T-cell (primary cell): ENCODE results near the gene FASTK. TPM values are rescaled to one million over a fixed set of nuclear protein-coding genes. Genes with fewer than 3 reads are reported as not detected.

Experiments used
- ATAC-seq, 4 experiments: fragments of 200-7000 bp in 3 of 4; fragments of 150-1000 bp in 1 of 4; cut with Tn5 transposase; replicated peaks in 1 of 4; 1 replicate in 3 of 4; 2 replicates in 1 of 4; pipeline ENCODE4 v1.10.0; 2021; ENCODE audit warnings: moderate library complexity in 3 of 4, mild to moderate bottlenecking in 2 of 4, moderate number of reproducible peaks in 1 of 4
- CTCF ChIA-PET, 2 donors: fragments of 300-600 bp; sonication (Branson Sonifier 250); formaldehyde crosslinking; loops; one replicate each; lab custom pipeline; 2022; ENCODE audit warnings: antibody characterized with exemption in 2 of 2; lab: Charles Lee
- POLR2A ChIA-PET, 2 donors: fragments of 300-600 bp; sonication (Branson Sonifier 250); formaldehyde crosslinking; loops; one replicate each; lab custom pipeline; 2022; ENCODE audit warnings: antibody characterized with exemption in 2 of 2; lab: Charles Lee
- DNase-seq, 35 experiments: peaks; one replicate each; pipeline versions ENCODE4 v3.0.0 to v3.0.0-alpha.2; 2013 to 2023
- H3K27ac ChIP-seq: one replicate; pipeline ENCODE4 v1.5.1; 2013; ENCODE audit warnings: low read length
- H3K27me3 ChIP-seq, 2 experiments: replicated peaks in 1 of 2; 1 replicate in 1 of 2; 2 replicates in 1 of 2; pipeline versions ENCODE4 v1.6.1 to v1.7.0; 2013; ENCODE audit warnings: low read length in 1 of 2, mixed read lengths in 1 of 2; ENCODE audit not compliant: control insufficient read depth in 2 of 2, insufficient read depth in 2 of 2; ENCODE audit errors: extremely low read depth in 1 of 2
- H3K36me3 ChIP-seq, 2 donors: 1 replicate in 1 of 2; 2 replicates in 1 of 2; pipeline versions ENCODE4 v1.6.1 to v1.7.0; 2013; ENCODE audit warnings: low read length in 1 of 2; ENCODE audit not compliant: control insufficient read depth in 2 of 2, insufficient read depth in 1 of 2; ENCODE audit errors: extremely low read depth in 1 of 2
- H3K4me1 ChIP-seq, 2 experiments: 1 replicate in 1 of 2; 2 replicates in 1 of 2; pipeline versions ENCODE4 v1.6.1 to v1.7.0; 2013; ENCODE audit warnings: low read length in 2 of 2, mixed read lengths in 1 of 2; ENCODE audit not compliant: insufficient read depth in 2 of 2, control insufficient read depth in 1 of 2; ENCODE audit errors: extremely low read depth in 1 of 2
- H3K4me3 ChIP-seq, 2 donors: 1 replicate in 1 of 2; 2 replicates in 1 of 2; pipeline versions ENCODE4 v1.5.1 to v1.7.0; 2013; ENCODE audit warnings: mild to moderate bottlenecking in 2 of 2, low read length in 1 of 2, moderate library complexity in 1 of 2; ENCODE audit not compliant: control insufficient read depth in 1 of 2; ENCODE audit errors: extremely low read depth in 1 of 2
- H3K9me3 ChIP-seq: 2 replicates; pipeline ENCODE4 v1.7.0; 2013
- H3K27ac Mint-ChIP-seq, 2 donors: one replicate each; pipeline ENCODE4 v1.8.0; 2020 to 2021; ENCODE audit warnings: mild to moderate bottlenecking in 2 of 2, mixed read lengths in 2 of 2
- H3K27me3 Mint-ChIP-seq, 2 donors: one replicate each; pipeline ENCODE4 v1.8.0; 2021 to 2022; ENCODE audit warnings: mixed read lengths in 2 of 2
- H3K36me3 Mint-ChIP-seq: one replicate; pipeline ENCODE4 v1.8.0; 2021; ENCODE audit warnings: mixed read lengths
- H3K4me1 Mint-ChIP-seq, 3 donors: one replicate each; pipeline ENCODE4 v1.8.0; 2020 to 2022; ENCODE audit warnings: mixed read lengths in 3 of 3, mild to moderate bottlenecking in 1 of 3
- H3K4me3 Mint-ChIP-seq, 3 donors: one replicate each; pipeline ENCODE4 v1.8.0; 2020 to 2022; ENCODE audit warnings: mild to moderate bottlenecking in 3 of 3, mixed read lengths in 3 of 3, moderate library complexity in 3 of 3
- H3K9me3 Mint-ChIP-seq, 3 donors: one replicate each; pipeline ENCODE4 v1.8.0; 2020 to 2022; ENCODE audit warnings: mixed read lengths in 3 of 3
- WGBS: methylation state at CpG from one replicate; pipeline ENCODE4 v1.1.5; 2013; ENCODE audit warnings: missing lambda C conversion rate; ENCODE audit not compliant: insufficient coverage; 5-methylcytosine and 5-hydroxymethylcytosine counted together
- total RNA-seq, 35 experiments: library from RNA in 6 of 35; stranded (reverse) in 6 of 35; fragments of 120-200 nt in 1 of 35; gene quantifications; one replicate each; pipeline versions ENCODE4 v1.2.1 to v1.2.4 and lab custom pipeline; 2013 to 2026

The FASTK gene
- total RNA-seq, 5 donors from 2014 or later (not counting 1 experiment from before 2014, with no cell fraction given) = 98.8 to 157 (median 151) TPM

DNA sequence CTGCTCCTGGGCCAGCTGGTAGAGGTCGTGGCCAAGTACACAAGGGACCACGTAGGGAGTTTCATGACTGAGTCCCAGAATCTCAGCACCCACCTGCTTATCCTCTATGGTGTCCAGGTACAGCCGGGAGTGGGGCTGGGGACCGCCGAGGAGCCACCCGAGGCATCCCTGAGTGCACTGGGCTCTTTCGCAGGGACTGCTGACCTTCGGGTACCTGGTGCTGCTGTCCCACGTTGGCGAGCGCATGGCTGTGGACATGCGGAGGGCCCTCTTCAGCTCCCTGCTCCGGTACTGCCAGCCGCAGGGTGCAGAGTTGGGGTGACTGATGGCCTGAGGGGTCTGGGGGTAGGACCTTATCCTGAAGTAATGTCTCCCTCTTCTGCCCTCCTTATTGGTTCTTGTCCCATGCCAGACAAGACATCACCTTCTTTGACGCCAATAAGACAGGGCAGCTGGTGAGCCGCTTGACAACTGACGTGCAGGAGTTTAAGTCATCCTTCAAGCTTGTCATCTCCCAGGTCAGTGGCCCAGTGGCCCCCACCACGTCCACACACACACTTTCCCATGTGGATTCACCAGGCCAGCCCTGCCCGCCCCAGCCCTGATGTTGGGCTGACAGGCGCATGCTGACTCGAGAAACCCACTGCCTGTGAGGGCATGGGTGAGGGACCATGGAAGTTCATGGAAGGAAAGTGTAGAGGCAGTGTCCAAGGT is 46.1 kb downstream of the FASTK start:
- Histone ChIP-seq H3K27me3 (no peaks in the 10 kb centered on the region), H3K4me1 (peaks cover 0 to 12% of the 10 kb centered on the region in 2 experiments), H3K9me3 (no peaks in the 10 kb centered on the region), H3K36me3 (peaks cover 18 to 48% of the 10 kb centered on the region in 2 donors), H3K27ac (no peak overlapping the region), H3K4me3 (no peak overlapping the region)
- ChIA-PET CTCF (no interaction called here), POLR2A (no interaction called here)
- Mint-ChIP-seq H3K4me1 (peaks cover 9 to 21% (median 17%) of the 10 kb centered on the region in 3 donors), H3K4me3 (no peak overlapping the region), H3K9me3 (no peaks in the 10 kb centered on the region), H3K36me3 (peaks cover 12% of the 10 kb centered on the region), H3K27ac (no peak overlapping the region), H3K27me3 (no peaks in the 10 kb centered on the region)
- no peak for DNase-seq
- no peak for ATAC-seq
- 97% methylated on average over 8 of the region's 21 CpGs for WGBS

DNA sequence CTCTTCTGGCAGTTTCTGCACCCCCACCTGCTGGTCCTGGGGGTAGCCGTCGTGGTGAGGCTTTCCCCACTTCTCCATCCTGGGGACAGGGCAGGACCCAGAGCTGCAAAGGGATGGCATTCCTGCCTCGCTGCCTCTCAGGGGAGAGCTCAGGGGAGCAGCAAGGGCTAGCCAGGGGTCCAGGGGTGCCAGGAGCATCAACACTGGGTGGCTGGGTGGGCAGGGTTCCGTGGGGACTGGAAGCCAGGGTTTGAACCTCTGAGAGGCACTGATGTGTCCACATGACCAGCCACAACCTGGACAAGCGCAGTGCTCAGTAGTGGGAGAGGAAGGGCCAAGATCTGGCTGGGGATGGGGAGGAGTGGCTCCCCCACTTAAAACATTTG is 46.8 kb downstream of the FASTK start:
- WGBS = 100% methylated on average over 1 of the region's 5 CpGs
- Histone ChIP-seq H3K4me3 (no peak overlapping the region), H3K27ac (no peak overlapping the region), H3K4me1 (peaks cover 4 to 12% of the 10 kb centered on the region in 2 experiments), H3K36me3 (peaks cover 18 to 48% of the 10 kb centered on the region in 2 donors), H3K27me3 (no peaks in the 10 kb centered on the region), H3K9me3 (no peaks in the 10 kb centered on the region)
- Mint-ChIP-seq H3K9me3 (no peaks in the 10 kb centered on the region), H3K27me3 (no peaks in the 10 kb centered on the region), H3K4me1 (peaks cover 10 to 23% (median 22%) of the 10 kb centered on the region in 3 donors), H3K27ac (no peak overlapping the region), H3K4me3 (no peak overlapping the region), H3K36me3 (peaks cover 12% of the 10 kb centered on the region)
- no peak for ATAC-seq
- ChIA-PET CTCF (no interaction called here), POLR2A (no interaction called here)
- no peak for DNase-seq

DNA sequence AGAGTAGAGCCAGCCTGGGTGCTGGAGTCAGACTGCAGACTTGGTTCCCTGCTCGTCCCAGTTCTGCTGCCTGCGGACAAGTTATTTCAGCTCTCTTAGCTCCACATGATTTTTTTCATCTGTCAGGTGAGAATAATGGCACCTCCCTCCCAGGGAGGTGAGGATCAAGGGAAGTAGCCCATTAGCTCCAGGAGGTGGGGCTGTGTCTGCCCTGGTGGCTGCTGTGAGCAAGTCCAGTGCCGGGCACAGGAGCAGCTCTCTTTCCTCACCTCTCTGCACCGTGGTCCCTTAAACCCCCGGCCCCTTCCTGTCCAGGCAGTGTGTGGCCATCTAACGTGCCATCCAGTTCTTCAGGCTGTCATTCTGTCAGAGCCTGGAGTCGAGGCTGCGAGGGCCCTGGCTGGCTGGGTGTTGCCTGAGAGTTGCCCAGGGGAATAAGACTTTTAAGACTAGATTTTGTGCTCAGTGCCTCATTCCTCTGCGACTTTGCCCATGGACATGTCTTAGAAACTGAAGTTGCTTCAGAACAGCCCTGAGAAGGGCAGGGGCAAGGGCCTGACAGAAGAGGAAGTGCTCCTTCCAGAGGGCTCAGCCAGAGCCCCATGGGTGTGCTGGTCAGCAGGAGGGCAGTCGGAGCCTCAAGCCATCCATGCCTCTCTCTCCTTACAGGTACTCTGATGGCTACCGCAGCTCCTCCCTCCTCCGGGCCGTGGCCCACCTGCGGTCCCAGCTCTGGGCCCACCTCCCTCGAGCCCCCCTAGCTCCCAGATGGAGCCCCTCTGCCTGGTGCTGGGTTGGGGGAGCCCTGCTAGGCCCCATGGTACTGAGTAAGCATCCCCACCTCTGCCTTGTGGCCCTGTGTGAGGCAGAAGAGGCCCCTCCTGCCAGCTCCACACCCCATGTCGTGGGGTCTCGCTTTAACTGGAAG is 47.4 kb downstream of the FASTK start:
- H3K27ac Mint-ChIP-seq = no peak overlapping the region

DNA sequence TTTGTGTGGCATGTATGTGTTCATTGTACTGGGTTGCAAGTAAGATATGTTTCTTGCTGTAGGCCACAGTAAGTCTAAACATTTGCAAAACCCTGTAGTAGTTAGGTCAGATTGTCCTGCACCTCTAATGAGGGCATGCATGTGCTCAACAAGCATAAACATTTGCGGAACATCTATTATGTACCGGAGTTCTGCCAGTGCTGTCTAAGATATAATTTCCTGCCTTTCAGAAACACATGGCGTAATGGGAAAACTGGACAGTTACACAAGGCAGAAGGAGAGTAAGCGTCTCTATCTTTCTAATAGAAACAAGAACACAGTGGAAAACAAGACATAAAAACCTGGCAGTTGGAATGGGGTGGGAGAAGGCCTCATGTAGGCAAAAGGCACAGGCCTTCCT is 49.6 kb downstream of the FASTK start:
- Histone ChIP-seq H3K4me3 (no peak overlapping the region), H3K36me3 (peaks cover 11 to 34% of the 10 kb centered on the region in 2 donors), H3K9me3 (no peaks in the 10 kb centered on the region), H3K4me1 (peaks cover 9 to 23% of the 10 kb centered on the region in 2 experiments), H3K27ac (no peak overlapping the region), H3K27me3 (peaks cover 0 to under 1% of the 10 kb centered on the region in 2 experiments)
- WGBS = 95% methylated on average over 3 of the region's 4 CpGs
- ChIA-PET CTCF (interaction anchor here in 1 of 2 donors (0.8 kb wide), 1 partner anchor 42 kb away, joined by 4 read pairs; no protein-coding TSS in a partner anchor), POLR2A (interaction anchor here in 1 of 2 donors (0.6 kb wide), 2 partner anchors 9 to 75 kb away, joined by 3 to 7 read pairs; no protein-coding TSS in a partner anchor)
- H3K4me3 Mint-ChIP-seq = no peak overlapping the region
- ATAC-seq = no peak
- H3K27me3 Mint-ChIP-seq = no peaks in the 10 kb centered on the region
- DNase-seq = no peak
- H3K4me1 Mint-ChIP-seq = peaks cover 21 to 38% (median 36%) of the 10 kb centered on the region in 3 donors
- peaks cover 5% of the 10 kb centered on the region for H3K36me3 Mint-ChIP-seq
- H3K27ac Mint-ChIP-seq = no peak overlapping the region
- H3K9me3 Mint-ChIP-seq = no peaks in the 10 kb centered on the region

More for the DNA sequence above, 47.4 kb downstream of the FASTK start:
- no peaks in the 10 kb centered on the region for H3K27me3 ChIP-seq
- ATAC-seq (no peak), DNase-seq (no peak)
- H3K9me3 Mint-ChIP-seq = no peaks in the 10 kb centered on the region
- peaks cover 14% of the 10 kb centered on the region for H3K36me3 Mint-ChIP-seq
- no peaks in the 10 kb centered on the region for H3K9me3 ChIP-seq
- H3K27me3 Mint-ChIP-seq = no peaks in the 10 kb centered on the region
- H3K4me3 ChIP-seq = no peak overlapping the region
- no peak overlapping the region for H3K27ac ChIP-seq
- no peak overlapping the region for H3K4me3 Mint-ChIP-seq
- H3K4me1 Mint-ChIP-seq = peaks cover 13 to 30% (median 23%) of the 10 kb centered on the region in 3 donors
- CTCF ChIA-PET = no interaction called here
- H3K36me3 ChIP-seq = peaks cover 18 to 48% of the 10 kb centered on the region in 2 donors
- H3K4me1 ChIP-seq = peaks cover 4 to 13% of the 10 kb centered on the region in 2 experiments
- POLR2A ChIA-PET = no interaction called here
- WGBS = 87% methylated on average over 6 of the region's 17 CpGs

DNA sequence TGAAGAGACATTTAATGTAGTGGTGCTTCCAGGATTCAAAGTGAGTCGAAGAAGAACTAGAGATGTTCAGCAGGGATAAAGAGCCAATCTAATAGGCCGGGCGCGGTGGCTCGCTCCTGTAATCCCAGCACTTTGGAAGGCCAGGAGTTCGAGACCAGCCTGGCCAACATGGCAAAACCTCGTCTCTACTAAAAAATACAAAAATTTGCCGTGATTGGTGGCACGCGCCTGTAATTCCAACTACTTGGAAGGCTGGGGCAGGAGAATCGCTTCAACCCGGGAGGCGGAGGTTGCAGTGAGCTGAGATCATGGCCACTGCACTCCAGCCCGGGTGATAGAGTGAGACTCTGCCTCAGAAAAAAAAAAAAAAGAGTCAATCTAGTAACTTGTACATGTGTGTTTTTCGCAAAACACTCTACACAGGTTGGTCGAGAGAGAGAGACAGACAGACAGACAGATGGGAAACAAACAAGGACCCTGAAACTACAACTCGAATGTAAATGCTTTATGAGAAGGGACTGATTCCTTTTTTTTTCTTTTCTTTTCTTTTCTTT is 51.6 kb downstream of the FASTK start:
- POLR2A ChIA-PET = interaction anchor here (0.5 to 1.5 kb wide), 6 partner anchors 15 to 1315 kb away, joined by 3 to 11 read pairs (median 4); no protein-coding TSS in a partner anchor
- Mint-ChIP-seq H3K9me3 (no peaks in the 10 kb centered on the region), H3K27me3 (no peaks in the 10 kb centered on the region), H3K27ac (peak overlapping the region; percentile 98), H3K4me1 (peaks cover 21 to 38% (median 36%) of the 10 kb centered on the region in 3 donors), H3K4me3 (peak overlapping the region; percentile 87 to 93 (median 91)), H3K36me3 (peaks cover 5% of the 10 kb centered on the region)
- CTCF ChIA-PET = interaction anchor here (0.9 to 1.5 kb wide), 8 partner anchors 11 to 198 kb away, joined by 3 to 19 read pairs (median 4); partner anchors contain the start of gene ABCF2 (in 1 of the 2)
- peaks cover 0 to 4% of the 10 kb centered on the region in 2 experiments for H3K27me3 ChIP-seq
- ATAC-seq (no peak), DNase-seq (no peak)
- H3K4me1 ChIP-seq = peaks cover 9 to 23% of the 10 kb centered on the region in 2 experiments
- no peaks in the 10 kb centered on the region for H3K9me3 ChIP-seq
- WGBS = 81% methylated on average over 13 of the region's 17 CpGs
- peak overlapping the region; percentile 61 to 95 for H3K4me3 ChIP-seq
- peaks cover 11 to 15% of the 10 kb centered on the region in 2 donors for H3K36me3 ChIP-seq
- peak overlapping the region; percentile 88 for H3K27ac ChIP-seq
